IPS-18a (cell line): Measurements from ENCODE around the gene DTHD1.

ENCODE experiments used
- H3K27ac ChIP-seq: one replicate; pipeline ENCODE4 v1.5.1; 2013; ENCODE audit warnings: low read length
- H3K27me3 ChIP-seq: one replicate; pipeline ENCODE4 v1.6.1; 2013; ENCODE audit warnings: mild to moderate bottlenecking, low read length; ENCODE audit not compliant: control insufficient read depth, insufficient read depth
- H3K36me3 ChIP-seq: one replicate; pipeline ENCODE4 v1.6.1; 2013; ENCODE audit warnings: low read depth, low read length; ENCODE audit not compliant: control insufficient read depth
- H3K4me1 ChIP-seq: one replicate; pipeline ENCODE4 v1.6.1; 2013; ENCODE audit warnings: low read depth, low read length; ENCODE audit not compliant: control insufficient read depth
- H3K4me3 ChIP-seq: one replicate; pipeline ENCODE4 v1.5.1; 2013; ENCODE audit warnings: low read length
- H3K9ac ChIP-seq: one replicate; pipeline ENCODE4 v1.6.1; 2013; ENCODE audit warnings: mild to moderate bottlenecking, low read length, moderate library complexity
- H3K9me3 ChIP-seq: one replicate; pipeline ENCODE4 v1.6.1; 2013; ENCODE audit warnings: low read depth, low read length; ENCODE audit not compliant: control insufficient read depth

Gene DTHD1

GRCh38 chr4:36358173-36358572 is 76.8 kb downstream of the DTHD1 start:
- no peaks in the 10 kb centered on the region for H3K36me3 ChIP-seq
- H3K9me3 ChIP-seq: no peaks in the 10 kb centered on the region
- no peak overlapping the region for H3K27ac ChIP-seq
- no peak overlapping the region for H3K9ac ChIP-seq
- no peaks in the 10 kb centered on the region for H3K27me3 ChIP-seq
- no peak overlapping the region for H3K4me3 ChIP-seq
- H3K4me1 ChIP-seq: no peaks in the 10 kb centered on the region

GRCh38 chr4:36360755-36361154 is 79.3 kb downstream of the DTHD1 start:
- no peak overlapping the region for H3K27ac ChIP-seq
- no peak overlapping the region for H3K4me3 ChIP-seq
- H3K36me3 ChIP-seq: no peaks in the 10 kb centered on the region
- H3K27me3 ChIP-seq: no peaks in the 10 kb centered on the region
- H3K9me3 ChIP-seq: no peaks in the 10 kb centered on the region
- no peak overlapping the region for H3K9ac ChIP-seq
- no peaks in the 10 kb centered on the region for H3K4me1 ChIP-seq

- Histone ChIP-seq H3K4me1 (no peaks in the 10 kb centered on the region), H3K27ac (no peak overlapping the region), H3K36me3 (no peaks in the 10 kb centered on the region), H3K9ac (no peak overlapping the region), H3K9me3 (no peaks in the 10 kb centered on the region), H3K4me3 (no peak overlapping the region), H3K27me3 (no peaks in the 10 kb centered on the region)
Observed at GRCh38 chr4:36363024-36363423, 81.6 kb downstream of the DTHD1 start.

- Histone ChIP-seq H3K27ac (no peak overlapping the region), H3K4me1 (no peaks in the 10 kb centered on the region), H3K9ac (no peak overlapping the region), H3K27me3 (no peaks in the 10 kb centered on the region), H3K9me3 (no peaks in the 10 kb centered on the region), H3K4me3 (no peak overlapping the region), H3K36me3 (no peaks in the 10 kb centered on the region)
Observed at GRCh38 chr4:36374836-36375511, 93.6 kb downstream of the DTHD1 start.

DNA sequence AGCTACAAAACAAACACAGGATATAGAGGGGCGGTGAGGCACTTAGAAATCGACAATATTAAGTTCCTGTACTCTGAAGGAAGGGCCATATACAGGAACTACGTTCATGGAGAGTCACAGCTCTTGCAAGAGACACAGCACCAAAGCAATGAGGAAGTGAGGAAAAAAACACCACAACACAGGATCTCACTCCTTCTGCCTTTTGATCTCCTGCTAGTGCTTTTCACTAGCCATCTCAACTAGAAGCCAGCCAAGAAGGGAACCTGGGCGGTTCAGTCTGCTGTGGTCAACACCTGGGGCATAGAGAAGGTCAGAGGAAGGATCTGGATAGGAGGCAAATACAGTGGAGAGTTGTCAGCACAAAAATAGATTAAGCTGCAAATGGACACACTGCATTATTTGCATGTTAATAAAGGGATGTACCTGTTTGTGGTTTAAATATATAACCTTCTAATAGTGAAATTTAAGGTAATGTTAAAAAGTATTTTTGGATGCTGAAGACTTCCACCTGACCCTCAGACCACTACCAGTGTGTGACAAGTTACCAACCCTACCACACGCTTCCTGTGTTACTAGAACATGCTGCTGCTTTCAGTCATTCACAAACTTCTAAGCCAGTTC is 104.6 kb downstream of the DTHD1 start:
- Histone ChIP-seq H3K27me3 (no peaks in the 10 kb centered on the region), H3K4me3 (no peak overlapping the region), H3K4me1 (no peaks in the 10 kb centered on the region), H3K27ac (no peak overlapping the region), H3K36me3 (no peaks in the 10 kb centered on the region), H3K9ac (no peak overlapping the region), H3K9me3 (no peaks in the 10 kb centered on the region)

DNA sequence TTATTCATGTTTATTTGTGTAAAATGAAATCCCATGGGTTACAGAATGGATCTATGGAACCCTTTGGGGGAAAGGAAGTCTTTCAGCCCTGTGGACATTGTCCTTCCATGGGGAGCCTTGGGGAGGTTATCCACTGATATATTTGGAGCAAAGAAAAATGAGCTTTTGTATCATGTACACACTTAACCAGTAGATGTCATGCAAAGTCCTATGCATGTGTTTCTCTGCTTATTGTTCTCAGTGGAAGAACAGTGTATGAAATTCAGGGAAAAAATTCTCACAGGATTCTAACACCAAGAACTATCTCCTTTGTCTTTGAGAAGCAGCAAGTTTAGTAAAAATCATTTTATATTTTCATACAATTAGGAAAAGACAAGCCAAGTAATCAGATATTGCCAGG is 105.3 kb downstream of the DTHD1 start:
- Histone ChIP-seq H3K9me3 (no peaks in the 10 kb centered on the region), H3K27ac (no peak overlapping the region), H3K4me1 (no peaks in the 10 kb centered on the region), H3K27me3 (no peaks in the 10 kb centered on the region), H3K4me3 (no peak overlapping the region), H3K36me3 (no peaks in the 10 kb centered on the region), H3K9ac (no peak overlapping the region)

DNA sequence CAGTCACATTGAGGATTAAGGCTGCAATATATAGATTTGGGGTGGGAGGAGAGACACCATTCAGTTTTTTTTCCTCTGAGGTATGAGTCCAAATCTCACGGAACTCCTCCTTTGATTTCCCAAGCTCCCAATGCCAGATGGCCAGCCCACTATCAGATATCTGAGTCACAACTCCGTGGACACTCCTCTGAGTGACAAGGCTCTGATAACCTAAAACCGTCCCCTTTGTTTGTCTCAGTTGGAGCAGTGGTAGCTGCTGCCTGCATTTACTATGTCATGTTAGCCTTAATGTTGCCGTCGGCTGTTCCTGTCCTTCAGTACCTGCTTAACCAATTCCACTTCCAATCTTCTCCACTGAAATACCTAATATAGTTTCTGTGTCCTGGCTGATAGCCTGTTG is 107.3 kb downstream of the DTHD1 start:
- no peaks in the 10 kb centered on the region for H3K4me1 ChIP-seq
- H3K27me3 ChIP-seq: no peaks in the 10 kb centered on the region
- H3K27ac ChIP-seq: no peak overlapping the region
- H3K9ac ChIP-seq: no peak overlapping the region
- no peak overlapping the region for H3K4me3 ChIP-seq
- no peaks in the 10 kb centered on the region for H3K36me3 ChIP-seq
- no peaks in the 10 kb centered on the region for H3K9me3 ChIP-seq

DNA sequence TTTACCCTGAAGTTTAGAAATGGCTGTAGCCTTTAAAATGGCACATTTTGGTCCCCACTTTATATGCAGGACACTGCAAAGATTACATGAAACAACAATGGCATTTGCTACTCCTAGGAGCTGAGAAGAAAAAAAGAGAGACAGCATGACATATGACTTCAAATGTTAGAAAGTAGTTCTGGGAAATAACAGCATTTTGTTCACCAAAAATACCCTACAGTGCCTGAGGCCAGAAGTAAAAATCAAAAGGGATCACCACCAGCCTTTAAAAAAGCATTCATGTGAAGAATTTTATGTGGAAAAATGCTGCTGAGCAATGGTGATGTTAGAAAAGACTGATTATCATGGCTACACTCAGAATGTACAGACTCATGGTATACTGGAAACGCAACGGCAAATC is 110.0 kb downstream of the DTHD1 start:
- Histone ChIP-seq H3K27me3 (no peaks in the 10 kb centered on the region), H3K4me1 (no peaks in the 10 kb centered on the region)

GRCh38 chr4:36392024-36392423 is 110.6 kb downstream of the DTHD1 start:
- Histone ChIP-seq H3K36me3 (no peaks in the 10 kb centered on the region), H3K4me1 (no peaks in the 10 kb centered on the region), H3K9me3 (no peaks in the 10 kb centered on the region), H3K27me3 (no peaks in the 10 kb centered on the region), H3K27ac (no peak overlapping the region), H3K9ac (no peak overlapping the region), H3K4me3 (no peak overlapping the region)

More for the DNA sequence above, 110.0 kb downstream of the DTHD1 start:
- Histone ChIP-seq H3K27ac (no peak overlapping the region), H3K9ac (no peak overlapping the region), H3K9me3 (no peaks in the 10 kb centered on the region), H3K4me3 (no peak overlapping the region), H3K36me3 (no peaks in the 10 kb centered on the region)

- Histone ChIP-seq H3K4me1 (no peaks in the 10 kb centered on the region), H3K27ac (no peak overlapping the region), H3K9me3 (no peaks in the 10 kb centered on the region), H3K27me3 (no peaks in the 10 kb centered on the region), H3K4me3 (no peak overlapping the region), H3K9ac (no peak overlapping the region), H3K36me3 (no peaks in the 10 kb centered on the region)
Observed at GRCh38 chr4:36392916-36393315, 111.5 kb downstream of the DTHD1 start.
